Measurements from ENCODE around the gene SPAG6. TPM values are rescaled to one million over a fixed set of nuclear protein-coding genes. Genes with fewer than 3 reads are reported as not detected.

The SPAG6 gene
- total and polyA plus RNA-seq, 2 experiments from 2014 or later = 0.21 TPM; not detected in 1

- TF ChIP-seq, protein P1, sequence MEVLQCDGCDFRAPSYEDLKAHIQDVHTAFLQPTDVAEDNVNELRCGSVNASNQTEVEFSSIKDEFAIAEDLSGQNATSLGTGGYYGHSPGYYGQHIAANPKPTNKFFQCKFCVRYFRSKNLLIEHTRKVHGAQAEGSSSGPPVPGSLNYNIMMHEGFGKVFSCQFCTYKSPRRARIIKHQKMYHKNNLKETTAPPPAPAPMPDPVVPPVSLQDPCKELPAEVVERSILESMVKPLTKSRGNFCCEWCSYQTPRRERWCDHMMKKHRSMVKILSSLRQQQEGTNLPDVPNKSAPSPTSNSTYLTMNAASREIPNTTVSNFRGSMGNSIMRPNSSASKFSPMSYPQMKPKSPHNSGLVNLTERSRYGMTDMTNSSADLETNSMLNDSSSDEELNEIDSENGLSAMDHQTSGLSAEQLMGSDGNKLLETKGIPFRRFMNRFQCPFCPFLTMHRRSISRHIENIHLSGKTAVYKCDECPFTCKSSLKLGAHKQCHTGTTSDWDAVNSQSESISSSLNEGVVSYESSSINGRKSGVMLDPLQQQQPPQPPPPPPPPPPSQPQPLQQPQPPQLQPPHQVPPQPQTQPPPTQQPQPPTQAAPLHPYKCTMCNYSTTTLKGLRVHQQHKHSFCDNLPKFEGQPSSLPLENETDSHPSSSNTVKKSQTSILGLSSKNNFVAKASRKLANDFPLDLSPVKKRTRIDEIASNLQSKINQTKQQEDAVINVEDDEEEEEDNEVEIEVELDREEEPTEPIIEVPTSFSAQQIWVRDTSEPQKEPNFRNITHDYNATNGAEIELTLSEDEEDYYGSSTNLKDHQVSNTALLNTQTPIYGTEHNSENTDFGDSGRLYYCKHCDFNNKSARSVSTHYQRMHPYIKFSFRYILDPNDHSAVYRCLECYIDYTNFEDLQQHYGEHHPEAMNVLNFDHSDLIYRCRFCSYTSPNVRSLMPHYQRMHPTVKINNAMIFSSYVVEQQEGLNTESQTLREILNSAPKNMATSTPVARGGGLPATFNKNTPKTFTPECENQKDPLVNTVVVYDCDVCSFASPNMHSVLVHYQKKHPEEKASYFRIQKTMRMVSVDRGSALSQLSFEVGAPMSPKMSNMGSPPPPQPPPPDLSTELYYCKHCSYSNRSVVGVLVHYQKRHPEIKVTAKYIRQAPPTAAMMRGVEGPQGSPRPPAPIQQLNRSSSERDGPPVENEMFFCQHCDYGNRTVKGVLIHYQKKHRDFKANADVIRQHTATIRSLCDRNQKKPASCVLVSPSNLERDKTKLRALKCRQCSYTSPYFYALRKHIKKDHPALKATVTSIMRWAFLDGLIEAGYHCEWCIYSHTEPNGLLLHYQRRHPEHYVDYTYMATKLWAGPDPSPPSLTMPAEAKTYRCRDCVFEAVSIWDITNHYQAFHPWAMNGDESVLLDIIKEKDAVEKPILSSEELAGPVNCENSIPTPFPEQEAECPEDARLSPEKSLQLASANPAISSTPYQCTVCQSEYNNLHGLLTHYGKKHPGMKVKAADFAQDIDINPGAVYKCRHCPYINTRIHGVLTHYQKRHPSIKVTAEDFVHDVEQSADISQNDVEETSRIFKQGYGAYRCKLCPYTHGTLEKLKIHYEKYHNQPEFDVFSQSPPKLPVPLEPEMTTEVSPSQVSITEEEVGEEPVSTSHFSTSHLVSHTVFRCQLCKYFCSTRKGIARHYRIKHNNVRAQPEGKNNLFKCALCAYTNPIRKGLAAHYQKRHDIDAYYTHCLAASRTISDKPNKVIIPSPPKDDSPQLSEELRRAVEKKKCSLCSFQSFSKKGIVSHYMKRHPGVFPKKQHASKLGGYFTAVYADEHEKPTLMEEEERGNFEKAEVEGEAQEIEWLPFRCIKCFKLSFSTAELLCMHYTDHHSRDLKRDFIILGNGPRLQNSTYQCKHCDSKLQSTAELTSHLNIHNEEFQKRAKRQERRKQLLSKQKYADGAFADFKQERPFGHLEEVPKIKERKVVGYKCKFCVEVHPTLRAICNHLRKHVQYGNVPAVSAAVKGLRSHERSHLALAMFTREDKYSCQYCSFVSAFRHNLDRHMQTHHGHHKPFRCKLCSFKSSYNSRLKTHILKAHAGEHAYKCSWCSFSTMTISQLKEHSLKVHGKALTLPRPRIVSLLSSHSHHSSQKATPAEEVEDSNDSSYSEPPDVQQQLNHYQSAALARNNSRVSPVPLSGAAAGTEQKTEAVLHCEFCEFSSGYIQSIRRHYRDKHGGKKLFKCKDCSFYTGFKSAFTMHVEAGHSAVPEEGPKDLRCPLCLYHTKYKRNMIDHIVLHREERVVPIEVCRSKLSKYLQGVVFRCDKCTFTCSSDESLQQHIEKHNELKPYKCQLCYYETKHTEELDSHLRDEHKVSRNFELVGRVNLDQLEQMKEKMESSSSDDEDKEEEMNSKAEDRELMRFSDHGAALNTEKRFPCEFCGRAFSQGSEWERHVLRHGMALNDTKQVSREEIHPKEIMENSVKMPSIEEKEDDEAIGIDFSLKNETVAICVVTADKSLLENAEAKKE (CRISPR knock-in tag; IDR thresholded peaks at IDR 0.05) = no peak
- TF ChIP-seq EZH2phosphoT487 (IDR thresholded peaks at IDR 0.05; ENCODE audit: unreplicated experiment) (no peak), ZNF331 (CRISPR knock-in tag; IDR thresholded peaks at IDR 0.05; ENCODE audit: low read depth) (no peak), CREB1 (CRISPR knock-in tag; IDR thresholded peaks at IDR 0.05; ENCODE audit: low read depth) (no peak), REST (IDR thresholded peaks at IDR 0.05; ENCODE audit: unreplicated experiment) (no peak), STAT1 (IDR thresholded peaks at IDR 0.05; ENCODE audit: unreplicated experiment) (no peak), NANOG (IDR thresholded peaks at IDR 0.05; ENCODE audit: borderline replicate concordance) (no peak), ZNF114 (CRISPR knock-in tag; IDR thresholded peaks at IDR 0.05) (no peak), EZH2 (IDR thresholded peaks at IDR 0.05; ENCODE audit: low read depth, unreplicated experiment) (no peak)
These were observed 111.2 kb downstream of the SPAG6 start (continued) for GRCh38 chr10:22456486-22456885.
